ENCODE data around the gene WDFY1.

The WDFY1 gene

GRCh38 chr2:223973606-223974005, 28.5 kb upstream of the WDFY1 start:
- POLR2A ChIA-PET = no interaction called here
- Histone ChIP-seq H3K36me3 (ENCODE audit: control insufficient read depth in 2 of 2, insufficient read depth in 1 of 2, low read length in 2 of 2) (peaks cover 5 to 17% of the 10 kb centered on the region in 2 experiments), H3K4me1 (ENCODE audit: control insufficient read depth, insufficient read depth, low read length) (no peaks in the 10 kb centered on the region), H3K9me3 (ENCODE audit: control insufficient read depth, insufficient read depth, low read depth, low read length) (no peaks in the 10 kb centered on the region), H3K4me3 (ENCODE audit: low read depth, low read length) (no peak overlapping the region), H3K27ac (ENCODE audit: extremely low read depth, low read depth, low read length) (no peak overlapping the region)
- CTCF ChIA-PET = interaction anchor here (0.7 to 8.7 kb wide), 3 partner anchors 20 to 312 kb away, joined by 4 to 149 read pairs (median 9); no protein-coding TSS in a partner anchor
- TF ChIP-seq ZNF146 (tag by site-specific recombination; IDR thresholded peaks at IDR 0.05) (no peak), ZNF664 (tag by site-specific recombination; IDR thresholded peaks at IDR 0.05) (no peak), KLF7 (tag by site-specific recombination; IDR thresholded peaks at IDR 0.05; ENCODE audit: borderline replicate concordance) (no peak), ZNF707 (tag by site-specific recombination; IDR thresholded peaks at IDR 0.05) (no peak), ZSCAN16 (tag by site-specific recombination; IDR thresholded peaks at IDR 0.05) (no peak), ZBTB6 (tag by site-specific recombination; IDR thresholded peaks at IDR 0.05) (no peak), HOXA7 (CRISPR knock-in tag; IDR thresholded peaks at IDR 0.05; ENCODE audit: borderline replicate concordance) (no peak), ZNF404 (tag by site-specific recombination; IDR thresholded peaks at IDR 0.05) (no peak), ZNF530 (tag by site-specific recombination; IDR thresholded peaks at IDR 0.05; ENCODE audit: low read depth) (no peak), ZNF266 (tag by site-specific recombination; IDR thresholded peaks at IDR 0.05; ENCODE audit: low read depth) (no peak), ZNF623 (tag by site-specific recombination; IDR thresholded peaks at IDR 0.05) (no peak), ZNF341 (tag by site-specific recombination; IDR thresholded peaks at IDR 0.05; ENCODE audit: low read depth) (no peak), MEIS1 (CRISPR knock-in tag; IDR thresholded peaks at IDR 0.05; ENCODE audit: borderline replicate concordance) (no peak), SCRT1 (tag by site-specific recombination; IDR thresholded peaks at IDR 0.05; ENCODE audit: borderline replicate concordance) (no peak), ZNF148 (tag by site-specific recombination; IDR thresholded peaks at IDR 0.05; ENCODE audit: borderline replicate concordance) (no peak), GLIS2 (tag by site-specific recombination; IDR thresholded peaks at IDR 0.05) (no peak)

GRCh38 chr2:223972656-223973102, 27.5 kb upstream of the WDFY1 start:
- no peaks in the 10 kb centered on the region for H3K4me1 ChIP-seq (ENCODE audit: control insufficient read depth, insufficient read depth, low read length)
- no peak overlapping the region for H3K4me3 ChIP-seq (ENCODE audit: low read depth, low read length)
- no peaks in the 10 kb centered on the region for H3K9me3 ChIP-seq (ENCODE audit: control insufficient read depth, insufficient read depth, low read depth, low read length)
- H3K36me3 ChIP-seq (ENCODE audit: control insufficient read depth in 2 of 2, insufficient read depth in 1 of 2, low read length in 2 of 2) = peaks cover 10 to 18% of the 10 kb centered on the region in 2 experiments
- H3K27ac ChIP-seq (ENCODE audit: extremely low read depth, low read depth, low read length) = no peak overlapping the region
- ChIA-PET POLR2A (no interaction called here), CTCF (interaction anchor here (1.1 to 8.7 kb wide), 4 partner anchors 20 to 673 kb away, joined by 3 to 149 read pairs (median 3); no protein-coding TSS in a partner anchor)
- TF ChIP-seq ZNF10 (tag by site-specific recombination; IDR thresholded peaks at IDR 0.05) (no peak), ZNF398 (tag by site-specific recombination; IDR thresholded peaks at IDR 0.05) (no peak), ZNF701 (tag by site-specific recombination; IDR thresholded peaks at IDR 0.05) (no peak), ZBTB1 (tag by site-specific recombination; IDR thresholded peaks at IDR 0.05) (no peak)
